Activated T-cell treated with anti-CD3 and anti-CD28 coated beads, Interleukin-2, amount 50 U/mL, for 24 hours (primary cell): ENCODE results near the gene SMARCA4.
"Not testable (repeated sequence)": the region's sequence is repeated elsewhere in the genome, so short reads cannot be mapped to it uniquely, and the experiment has no call there.

ENCODE experiments used
- DNase-seq: peaks from one replicate; pipeline ENCODE4 v3.0.0-alpha.2; 2020
- H3K27ac Mint-ChIP-seq: 2 replicates; pipeline ENCODE4 v1.8.0; 2020; ENCODE audit warnings: mild to moderate bottlenecking, mixed read lengths
- H3K27me3 Mint-ChIP-seq: 2 replicates; pipeline ENCODE4 v1.8.0; 2020; ENCODE audit warnings: mixed read lengths
- H3K36me3 Mint-ChIP-seq: 2 replicates; pipeline ENCODE4 v1.8.0; 2020; ENCODE audit warnings: low read depth, mixed read lengths
- H3K4me1 Mint-ChIP-seq: 2 replicates; pipeline ENCODE4 v1.8.0; 2020; ENCODE audit warnings: low read depth, mixed read lengths
- H3K4me3 Mint-ChIP-seq: 2 replicates; pipeline ENCODE4 v1.8.0; 2020; ENCODE audit warnings: mild to moderate bottlenecking, moderate library complexity, mixed read lengths
- H3K9me3 Mint-ChIP-seq: 2 replicates; pipeline ENCODE4 v1.8.0; 2020; ENCODE audit warnings: mixed read lengths

SMARCA4 gene

DNA sequence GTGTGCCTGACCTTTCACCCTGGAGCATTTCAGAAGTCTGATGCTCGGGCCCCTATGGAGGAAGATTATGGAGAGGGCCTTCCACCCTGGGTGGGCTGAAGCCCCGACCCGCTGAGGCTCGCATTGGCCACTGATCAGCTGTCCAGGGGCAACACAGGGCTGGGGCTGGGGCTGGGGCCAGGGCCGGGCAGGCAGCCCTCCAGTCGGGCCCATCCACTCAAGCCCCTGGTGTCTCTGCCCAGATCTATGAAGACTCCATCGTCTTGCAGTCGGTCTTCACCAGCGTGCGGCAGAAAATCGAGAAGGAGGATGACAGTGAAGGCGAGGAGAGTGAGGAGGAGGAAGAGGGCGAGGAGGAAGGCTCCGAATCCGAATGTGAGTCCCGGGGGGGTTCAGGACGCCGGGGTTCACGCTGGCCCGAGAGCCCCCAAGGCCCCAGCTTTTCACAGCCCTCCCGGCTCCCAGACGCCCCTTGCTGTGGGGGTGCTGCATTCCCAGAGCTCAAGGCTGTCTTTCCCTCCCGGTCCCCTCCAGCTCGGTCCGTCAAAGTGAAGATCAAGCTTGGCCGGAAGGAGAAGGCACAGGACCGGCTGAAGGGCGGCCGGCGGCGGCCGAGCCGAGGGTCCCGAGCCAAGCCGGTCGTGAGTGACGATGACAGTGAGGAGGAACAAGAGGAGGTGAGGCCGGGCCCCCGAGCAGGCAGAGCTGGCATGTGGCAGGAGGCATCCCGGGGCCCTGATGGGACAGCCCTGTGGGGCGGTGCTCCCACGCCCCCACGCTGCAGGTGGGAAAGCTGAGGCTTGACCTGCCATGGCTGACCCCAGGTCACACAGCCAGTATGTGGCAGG lies 98.9 kb downstream of the SMARCA4 start:
- Mint-ChIP-seq H3K9me3 (no peaks in the 10 kb centered on the region), H3K4me1 (no peaks in the 10 kb centered on the region), H3K36me3 (peaks cover 81% of the 10 kb centered on the region), H3K27ac (no peak overlapping the region), H3K4me3 (no peak overlapping the region), H3K27me3 (no peaks in the 10 kb centered on the region)
- DNase-seq = no peak

DNA sequence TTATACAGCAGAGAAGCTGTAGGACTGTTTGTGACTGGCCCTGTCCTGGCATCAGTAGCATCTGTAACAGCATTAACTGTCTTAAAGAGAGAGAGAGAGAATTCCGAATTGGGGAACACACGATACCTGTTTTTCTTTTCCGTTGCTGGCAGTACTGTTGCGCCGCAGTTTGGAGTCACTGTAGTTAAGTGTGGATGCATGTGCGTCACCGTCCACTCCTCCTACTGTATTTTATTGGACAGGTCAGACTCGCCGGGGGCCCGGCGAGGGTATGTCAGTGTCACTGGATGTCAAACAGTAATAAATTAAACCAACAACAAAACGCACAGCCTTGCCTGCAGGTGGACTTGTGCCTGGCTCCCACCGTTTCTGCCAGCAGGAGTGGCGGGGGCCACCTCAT lies 101.1 kb downstream of the SMARCA4 start:
- no peak overlapping the region for H3K4me3 Mint-ChIP-seq

DNA sequence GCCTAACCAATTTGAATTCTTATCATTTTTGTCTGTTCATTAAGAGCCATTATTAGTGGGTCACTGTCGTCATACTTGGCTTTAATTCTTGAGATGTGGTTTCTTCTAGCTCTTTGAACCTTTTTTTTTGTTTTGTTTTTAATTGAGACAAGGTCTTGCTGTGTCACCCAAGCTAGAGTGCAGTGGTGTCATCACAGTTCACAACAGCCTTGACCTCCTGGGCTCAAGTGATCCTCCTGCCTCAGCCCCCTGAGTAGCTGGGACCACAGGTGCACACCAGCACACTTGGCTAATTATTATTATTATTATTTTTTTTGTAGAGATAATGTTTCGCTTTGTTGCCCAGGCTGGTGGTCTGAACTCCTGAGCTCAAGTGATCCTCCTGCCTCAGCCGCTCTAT lies 102.6 kb downstream of the SMARCA4 start:
- Mint-ChIP-seq H3K9me3 (no peaks in the 10 kb centered on the region), H3K27ac (peak overlapping the region; percentile 33), H3K4me3 (no peak overlapping the region), H3K36me3 (peaks cover 77% of the 10 kb centered on the region), H3K27me3 (no peaks in the 10 kb centered on the region), H3K4me1 (no peaks in the 10 kb centered on the region)
- DNase-seq = no peak

More for the DNA sequence above, 101.1 kb downstream of the SMARCA4 start:
- H3K27ac Mint-ChIP-seq = no peak overlapping the region
- H3K4me1 Mint-ChIP-seq = no peaks in the 10 kb centered on the region
- no peaks in the 10 kb centered on the region for H3K9me3 Mint-ChIP-seq
- no peak for DNase-seq
- H3K27me3 Mint-ChIP-seq = no peaks in the 10 kb centered on the region
- H3K36me3 Mint-ChIP-seq = peaks cover 79% of the 10 kb centered on the region

DNA sequence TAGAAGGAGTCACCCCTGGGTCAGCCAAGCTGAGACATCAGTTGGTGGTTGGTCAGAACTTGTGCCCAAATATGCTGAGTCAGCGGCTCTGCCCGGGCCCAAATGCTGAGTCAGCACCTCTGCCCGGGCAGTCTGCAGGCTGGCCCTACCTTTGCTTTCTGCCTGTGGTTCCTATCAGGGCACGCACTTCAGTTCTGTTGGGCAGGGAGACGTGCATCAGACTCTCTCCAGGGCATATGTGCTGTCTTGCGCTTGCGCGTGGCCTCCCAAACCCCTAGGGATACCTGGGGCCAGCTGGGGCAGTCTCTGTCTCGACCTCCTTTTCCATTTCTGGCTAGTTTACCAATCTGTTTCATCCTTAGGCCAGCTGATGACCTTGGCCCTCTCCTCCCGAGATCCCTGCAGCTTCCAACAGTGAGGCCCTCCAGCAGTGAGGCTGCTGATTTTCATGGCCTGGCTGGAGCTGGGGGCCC lies 104.0 kb downstream of the SMARCA4 start:
- Mint-ChIP-seq H3K27me3 (no peaks in the 10 kb centered on the region), H3K4me1 (peaks cover 3% of the 10 kb centered on the region), H3K9me3 (no peaks in the 10 kb centered on the region), H3K36me3 (peaks cover 65% of the 10 kb centered on the region), H3K4me3 (no peak overlapping the region), H3K27ac (peak overlapping the region; percentile 41)
- no peak for DNase-seq

DNA sequence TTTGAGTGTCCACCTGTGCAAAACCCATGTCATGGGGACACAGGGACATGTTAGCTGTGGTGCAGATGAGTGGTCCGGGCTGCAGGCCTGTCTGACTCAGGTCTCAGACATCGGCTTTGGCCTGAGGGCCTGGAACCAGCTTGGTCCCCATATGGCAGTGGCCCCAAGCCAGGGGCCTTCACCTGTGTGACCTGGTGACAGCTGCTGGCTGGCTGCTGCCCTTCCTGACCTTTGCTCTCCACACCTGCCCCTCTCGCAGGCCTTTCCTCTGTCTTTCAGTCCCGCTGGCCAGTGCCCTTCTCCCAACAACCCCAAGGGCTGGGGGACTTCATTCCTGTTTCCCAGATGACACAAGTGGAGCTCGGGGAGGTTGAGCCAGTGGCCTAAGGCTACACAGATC lies 105.5 kb downstream of the SMARCA4 start:
- Mint-ChIP-seq H3K27ac (no peak overlapping the region), H3K4me1 (peaks cover 3% of the 10 kb centered on the region), H3K36me3 (peaks cover 51% of the 10 kb centered on the region), H3K4me3 (no peak overlapping the region), H3K27me3 (no peaks in the 10 kb centered on the region), H3K9me3 (no peaks in the 10 kb centered on the region)
- DNase-seq = no peak

DNA sequence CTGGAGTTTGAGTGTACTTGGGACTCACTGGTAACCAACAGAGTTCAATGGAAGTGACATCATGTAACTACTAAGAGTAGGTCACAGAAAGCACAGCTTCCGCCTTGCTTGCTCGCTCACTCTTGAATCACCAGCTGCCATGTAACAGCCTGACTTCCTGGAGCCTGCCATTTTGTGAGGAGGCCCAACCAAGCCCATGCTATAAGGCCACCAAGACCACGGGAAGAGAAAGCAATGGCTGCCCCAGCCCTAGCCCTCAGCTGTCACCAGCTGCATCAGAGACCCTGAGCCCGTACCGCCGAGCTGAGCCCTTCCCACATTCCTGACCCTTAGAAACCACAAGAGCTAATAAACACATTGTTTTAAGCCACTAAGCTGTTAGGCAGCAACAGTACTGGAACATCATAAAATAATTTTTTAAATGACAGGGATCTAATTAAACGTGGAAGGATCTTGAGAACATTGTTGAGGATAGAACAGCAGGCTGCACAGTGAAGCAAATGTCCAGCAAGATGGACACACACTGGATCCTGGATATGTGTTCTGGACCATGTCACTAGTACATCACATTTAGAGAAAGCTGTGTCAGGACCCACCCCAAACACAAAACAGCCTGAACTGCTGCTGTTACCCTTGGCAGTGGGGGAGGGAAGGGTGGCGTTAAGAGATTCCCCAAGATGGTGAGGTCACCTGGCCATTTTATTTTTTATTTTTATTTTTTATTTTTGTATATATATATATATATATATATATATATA lies 106.7 kb downstream of the SMARCA4 start:
- no peak for DNase-seq

DNA sequence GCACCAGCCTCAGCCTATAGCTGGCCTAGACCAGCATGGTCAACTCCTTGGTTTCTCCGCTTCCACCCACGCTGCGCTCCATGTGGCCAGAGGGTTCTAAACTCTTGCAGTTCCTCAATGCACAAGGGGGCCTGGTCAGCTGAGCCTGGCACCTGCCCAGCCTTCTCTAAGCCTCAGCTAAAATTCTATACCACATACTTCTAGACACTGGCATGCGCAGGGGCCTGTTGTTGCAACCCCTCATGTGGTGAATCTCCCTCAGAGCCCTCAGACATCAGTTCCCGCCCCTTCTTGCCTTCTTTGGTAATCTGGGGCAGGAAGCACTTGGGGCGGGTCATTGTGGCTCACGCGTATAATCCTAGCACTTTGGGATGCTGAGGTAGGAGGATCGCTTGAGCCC lies 108.7 kb downstream of the SMARCA4 start:
- Mint-ChIP-seq H3K4me3 (no peak overlapping the region), H3K27me3 (no peaks in the 10 kb centered on the region), H3K4me1 (peaks cover 9% of the 10 kb centered on the region), H3K27ac (peak overlapping the region; percentile 29), H3K9me3 (no peaks in the 10 kb centered on the region), H3K36me3 (peaks cover 28% of the 10 kb centered on the region)
- no peak for DNase-seq

More for the DNA sequence above, 106.7 kb downstream of the SMARCA4 start:
- Mint-ChIP-seq H3K9me3 (no peaks in the 10 kb centered on the region), H3K27ac (peak overlapping the region; percentile 64), H3K36me3 (peaks cover 40% of the 10 kb centered on the region), H3K27me3 (no peaks in the 10 kb centered on the region), H3K4me1 (peaks cover 3% of the 10 kb centered on the region), H3K4me3 (no peak overlapping the region)

DNA sequence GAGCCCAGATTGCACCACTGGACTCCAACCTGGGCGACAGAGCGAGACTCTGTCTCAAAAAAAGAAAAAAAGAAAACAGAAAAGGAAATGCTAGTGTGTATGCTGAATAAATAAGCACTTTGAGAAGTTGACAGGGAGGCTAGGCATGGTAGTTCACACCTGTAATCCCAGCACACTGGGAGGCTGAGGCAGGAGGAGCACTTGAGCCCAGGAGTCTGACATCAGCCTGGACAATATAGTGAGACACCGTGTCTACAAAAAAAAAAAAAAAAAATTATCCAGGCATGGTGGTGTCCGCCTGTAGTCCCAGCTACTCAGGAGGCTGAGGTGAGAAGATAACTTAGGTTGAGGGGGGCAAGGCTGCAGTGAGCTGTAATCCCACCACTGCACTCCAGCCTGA lies 109.3 kb downstream of the SMARCA4 start:
- H3K27ac Mint-ChIP-seq = no peak overlapping the region
- H3K36me3 Mint-ChIP-seq = peaks cover 23% of the 10 kb centered on the region
- DNase-seq = no peak
- H3K9me3 Mint-ChIP-seq = no peaks in the 10 kb centered on the region
- H3K27me3 Mint-ChIP-seq = no peaks in the 10 kb centered on the region
- peaks cover 11% of the 10 kb centered on the region for H3K4me1 Mint-ChIP-seq
- H3K4me3 Mint-ChIP-seq = no peak overlapping the region

DNA sequence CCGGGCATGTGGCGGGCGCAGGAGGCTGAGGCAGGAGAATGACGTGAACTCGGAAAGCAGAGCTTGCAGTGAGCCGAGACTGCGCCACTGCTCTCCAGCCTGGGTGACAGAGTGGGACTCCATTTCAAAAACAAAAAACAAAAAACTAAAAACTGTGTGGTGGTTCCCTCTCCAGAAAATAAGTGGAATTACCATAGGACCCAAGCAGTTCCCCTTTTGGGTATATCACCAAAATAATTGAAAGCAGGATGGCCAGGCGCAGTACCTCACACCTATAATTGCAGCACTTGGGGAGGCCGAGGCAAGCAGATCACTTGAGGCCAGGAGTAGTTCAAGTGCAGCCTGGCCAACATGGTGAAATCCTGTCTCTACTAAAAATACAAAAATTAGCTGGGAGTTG lies 112.7 kb downstream of the SMARCA4 start:
- Mint-ChIP-seq H3K27me3 (no peaks in the 10 kb centered on the region), H3K27ac (no peak overlapping the region), H3K4me1 (peaks cover 11% of the 10 kb centered on the region), H3K36me3 (peaks cover 2% of the 10 kb centered on the region), H3K4me3 (no peak overlapping the region), H3K9me3 (no peaks in the 10 kb centered on the region)
- no peak for DNase-seq

DNA sequence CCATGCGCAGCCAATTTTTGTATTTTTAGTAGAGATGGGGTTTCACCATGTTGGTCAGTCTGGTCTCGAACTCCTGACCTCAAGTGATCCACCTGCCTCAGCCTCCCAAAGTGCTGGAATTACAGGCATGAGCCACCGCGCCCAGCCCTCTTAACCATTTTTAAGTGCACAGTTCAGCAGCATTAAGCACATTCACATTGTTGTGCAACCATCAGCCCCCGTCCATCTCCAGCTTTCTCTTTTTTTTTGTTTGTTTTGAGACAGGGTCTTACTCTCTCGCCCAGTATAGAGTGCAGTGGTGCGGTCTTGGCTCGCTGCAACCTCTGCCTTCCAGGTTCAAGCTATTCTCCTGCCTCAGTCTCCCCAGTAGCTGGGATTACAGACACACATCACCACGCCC lies 116.0 kb downstream of the SMARCA4 start:
- H3K27me3 Mint-ChIP-seq, H3K4me1 Mint-ChIP-seq, H3K27ac Mint-ChIP-seq, H3K4me3 Mint-ChIP-seq, H3K9me3 Mint-ChIP-seq, DNase-seq, H3K36me3 Mint-ChIP-seq: not testable (repeated sequence)

DNA sequence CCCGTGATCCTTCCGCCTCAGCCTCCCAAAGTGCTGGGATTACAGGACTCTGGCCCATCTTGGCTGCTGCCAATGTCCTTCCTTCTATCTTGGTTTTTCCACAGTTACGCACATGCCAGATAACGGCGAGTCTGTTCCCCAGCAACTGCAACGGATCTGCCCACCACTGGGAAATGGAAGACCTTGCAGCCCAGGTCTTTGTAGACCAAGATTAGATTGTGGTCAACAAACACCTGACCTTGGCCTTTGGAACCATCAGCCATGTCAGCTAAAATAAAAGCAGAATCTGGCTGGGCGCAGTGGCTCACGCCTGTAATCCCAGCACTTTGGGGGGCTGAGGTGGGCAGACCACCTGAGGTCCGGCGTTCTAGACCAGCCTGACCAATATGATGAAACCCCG lies 118.1 kb downstream of the SMARCA4 start:
- Mint-ChIP-seq H3K9me3 (no peaks in the 10 kb centered on the region), H3K4me3 (no peak overlapping the region), H3K27ac (no peak overlapping the region), H3K4me1 (peaks cover 9% of the 10 kb centered on the region), H3K27me3 (no peaks in the 10 kb centered on the region), H3K36me3 (no peaks in the 10 kb centered on the region)
- no peak for DNase-seq

DNA sequence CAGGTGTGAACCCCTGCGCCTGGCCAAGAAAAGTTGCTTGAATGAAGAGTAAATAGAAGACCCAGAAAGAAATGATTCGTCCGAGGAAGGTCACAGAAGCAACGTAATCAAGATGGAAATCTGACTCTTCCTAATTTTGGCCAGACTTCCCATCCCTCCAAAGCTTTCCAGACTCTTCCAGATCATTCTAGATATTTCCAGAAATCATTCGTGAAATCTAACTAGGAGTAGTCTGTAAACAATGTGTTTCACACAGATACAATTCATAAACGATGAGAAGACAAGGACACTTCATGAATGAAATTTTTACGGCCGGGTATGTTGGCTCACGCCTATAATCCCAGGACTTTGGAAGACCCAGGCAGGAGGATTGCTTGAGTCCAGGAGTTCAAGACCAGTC lies 119.2 kb downstream of the SMARCA4 start:
- no peaks in the 10 kb centered on the region for H3K36me3 Mint-ChIP-seq
- no peak for DNase-seq
- H3K4me3 Mint-ChIP-seq = no peak overlapping the region
- H3K27ac Mint-ChIP-seq = no peak overlapping the region
- no peaks in the 10 kb centered on the region for H3K9me3 Mint-ChIP-seq
- H3K4me1 Mint-ChIP-seq = peaks cover 5% of the 10 kb centered on the region
- H3K27me3 Mint-ChIP-seq = no peaks in the 10 kb centered on the region

DNA sequence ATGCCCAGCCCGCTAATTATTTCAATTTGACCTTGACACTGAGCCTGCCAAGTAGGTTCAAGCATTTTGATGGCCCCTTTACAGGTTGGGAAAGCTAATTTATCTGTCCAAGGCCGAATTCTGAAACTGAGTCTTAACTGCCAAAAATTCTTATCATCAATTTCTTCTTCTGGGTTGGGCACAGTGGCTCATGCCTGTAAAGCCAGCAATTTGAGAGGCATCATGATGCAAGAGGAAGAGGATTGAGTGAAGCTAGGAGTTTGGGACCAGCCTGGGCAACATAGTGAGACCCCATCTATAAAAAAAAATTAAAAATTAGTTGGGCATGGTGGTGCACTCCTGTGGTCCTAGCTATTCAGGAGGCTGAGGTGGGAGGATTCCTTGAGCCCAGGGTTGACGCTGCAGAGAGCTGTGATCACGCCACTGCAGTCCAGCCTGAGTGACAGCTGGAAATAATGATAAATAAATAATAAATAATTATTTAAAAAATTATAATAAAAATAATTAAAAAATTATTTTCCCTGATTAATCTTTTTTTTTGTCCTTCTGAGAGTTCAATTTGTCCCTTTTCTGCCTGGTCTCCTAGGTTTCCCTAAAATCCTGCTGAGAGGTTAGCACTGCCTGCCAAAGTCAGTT lies 127.2 kb downstream of the SMARCA4 start:
- peak overlapping the region; percentile 100 for H3K27ac Mint-ChIP-seq
- H3K9me3 Mint-ChIP-seq = no peaks in the 10 kb centered on the region
- H3K4me1 Mint-ChIP-seq = peaks cover 38% of the 10 kb centered on the region
- no peak for DNase-seq
- no peak overlapping the region for H3K4me3 Mint-ChIP-seq
- peaks cover 32% of the 10 kb centered on the region for H3K36me3 Mint-ChIP-seq
- no peaks in the 10 kb centered on the region for H3K27me3 Mint-ChIP-seq

DNA sequence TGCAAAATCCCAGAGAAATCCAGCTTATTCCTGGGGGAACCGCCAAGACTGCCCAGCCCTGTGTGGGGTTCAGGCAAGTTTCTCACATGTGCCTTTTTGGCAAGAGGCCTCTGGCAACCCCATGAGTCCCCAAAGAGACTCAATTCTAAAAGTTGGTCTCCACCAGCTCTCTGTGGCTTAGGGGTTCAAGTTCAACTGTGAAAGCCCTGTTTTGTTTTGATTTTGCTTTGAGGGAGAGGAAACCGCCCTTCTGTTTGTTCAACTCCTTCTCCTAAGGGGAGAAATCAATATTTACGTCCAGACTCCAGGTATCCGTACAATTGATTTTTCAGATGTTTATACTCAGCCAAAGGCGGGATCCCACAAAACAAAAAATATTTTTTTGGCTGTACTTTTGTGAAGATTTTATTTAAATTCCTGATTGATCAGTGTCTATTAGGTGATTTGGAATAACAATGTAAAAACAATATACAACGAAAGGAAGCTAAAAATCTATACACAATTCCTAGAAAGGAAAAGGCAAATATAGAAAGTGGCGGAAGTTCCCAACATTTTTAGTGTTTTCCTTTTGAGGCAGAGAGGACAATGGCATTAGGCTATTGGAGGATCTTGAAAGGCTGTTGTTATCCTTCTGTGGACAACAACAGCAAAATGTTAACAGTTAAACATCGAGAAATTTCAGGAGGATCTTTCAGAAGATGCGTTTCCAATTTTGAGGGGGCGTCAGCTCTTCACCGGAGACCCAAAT lies 127.8 kb downstream of the SMARCA4 start:
- peaks cover 39% of the 10 kb centered on the region for H3K36me3 Mint-ChIP-seq
- H3K4me1 Mint-ChIP-seq = peaks cover 45% of the 10 kb centered on the region
- no peaks in the 10 kb centered on the region for H3K9me3 Mint-ChIP-seq
- peak overlapping the region; percentile 100 for H3K27ac Mint-ChIP-seq
- DNase-seq = no peak
- H3K27me3 Mint-ChIP-seq = no peaks in the 10 kb centered on the region
- H3K4me3 Mint-ChIP-seq = peak overlapping the region; percentile 98
